K562 (cell line): ENCODE data around the gene B9D2.

Experiments used
- FOXK1 ChIP-seq: sonication (generic); formaldehyde crosslinking; IDR thresholded peaks from 2 replicates; pipeline ENCODE4 v1.8.0; 2022; ENCODE audit warnings: missing genetic modification reagents, mild to moderate bottlenecking, borderline replicate concordance
- RAD21 ChIP-seq, 2 experiments: fragments of 250-450 bp in 1 of 2; fragments of 450-650 bp in 1 of 2; sonication (Bioruptor Pico) in 1 of 2; formaldehyde crosslinking in 1 of 2; IDR thresholded peaks in 1 of 2; conservative IDR thresholded peaks in 1 of 2; 2 replicates each; pipeline versions ENCODE4 v1.4.0 to v1.8.0; 2020 to 2022; ENCODE audit warnings: mild to moderate bottlenecking in 2 of 2, moderate library complexity in 1 of 2
- SIN3A ChIP-seq, 2 experiments: fragments of 150-350 bp in 1 of 2; IDR thresholded peaks; 2 replicates each; pipeline ENCODE4 v1.6.1; 2011 to 2016; ENCODE audit warnings: borderline replicate concordance in 2 of 2, low read depth in 2 of 2, low read length in 2 of 2, mild to moderate bottlenecking in 2 of 2, moderate library complexity in 2 of 2; ENCODE audit not compliant: control insufficient read depth in 1 of 2
- ZZZ3 ChIP-seq: fragments of 450-650 bp; IDR thresholded peaks from 2 replicates; pipeline ENCODE4 v1.6.1; 2016; ENCODE audit warnings: antibody characterized with exemption, mild to moderate bottlenecking, moderate library complexity
- TF ChIP-seq, protein P1 (sequence below): fragments of 450-650 bp; IDR thresholded peaks from 2 replicates; pipeline ENCODE4 v1.6.1; 2016; ENCODE audit warnings: antibody characterized with exemption
- TF ChIP-seq, protein P2 (sequence below), 3 experiments: IDR thresholded peaks in 2 of 3; conservative IDR thresholded peaks in 1 of 3; 2 replicates each; pipeline ENCODE4 v1.5.1; 2011 to 2012; ENCODE audit warnings: low read length in 3 of 3, mild to moderate bottlenecking in 3 of 3, control low read depth in 2 of 3, improper control_type of control experiment in 1 of 3, inconsistent platforms in 1 of 3, low read depth in 1 of 3, mixed read lengths in 1 of 3, moderate library complexity in 1 of 3; ENCODE audit not compliant: insufficient read depth in 2 of 3
- TF ChIP-seq, protein P3 (sequence below): fragments of 250-450 bp; sonication (Bioruptor Pico); IDR thresholded peaks from 2 replicates; pipeline ENCODE4 v1.5.0; 2021; ENCODE audit warnings: mild to moderate bottlenecking, moderate library complexity

DNA sequence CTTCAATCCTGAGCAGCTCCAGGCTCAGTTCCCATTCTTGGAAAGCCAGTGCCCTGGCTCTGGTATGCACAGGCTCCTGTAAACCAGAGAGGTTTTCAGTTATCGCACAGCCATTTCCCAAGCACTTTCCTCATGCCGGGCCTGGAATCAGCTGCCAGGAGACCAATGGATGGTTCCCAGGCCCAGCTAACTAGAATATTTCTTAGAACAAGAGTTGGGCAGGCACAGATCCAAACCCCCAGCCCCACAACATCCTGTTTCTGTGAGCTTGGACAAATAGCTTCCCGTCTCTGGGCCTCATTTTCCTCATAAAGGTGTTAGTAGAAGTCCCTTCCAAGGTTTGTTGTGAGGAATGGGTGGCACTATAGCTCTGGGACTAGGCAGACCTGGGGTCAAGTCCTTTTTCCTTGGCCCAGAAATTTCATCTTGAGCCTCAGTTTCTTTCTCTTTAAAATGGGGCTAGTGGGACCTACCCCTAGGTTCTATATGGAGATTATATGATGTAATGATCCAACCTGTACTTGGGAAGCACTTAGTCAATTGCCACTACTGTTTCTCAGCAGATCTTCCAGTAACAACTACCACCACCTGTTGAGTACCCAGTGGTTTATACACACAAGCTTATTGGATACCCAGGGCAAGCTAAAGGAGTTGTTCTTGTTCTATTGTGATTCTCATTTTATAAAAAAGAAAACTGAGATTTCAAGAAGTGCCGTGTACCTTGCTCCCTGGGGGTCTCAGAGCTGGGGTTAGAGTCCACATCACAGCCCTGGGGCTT is 59.1 kb downstream of the B9D2 start:
- TF ChIP-seq, protein P1, sequence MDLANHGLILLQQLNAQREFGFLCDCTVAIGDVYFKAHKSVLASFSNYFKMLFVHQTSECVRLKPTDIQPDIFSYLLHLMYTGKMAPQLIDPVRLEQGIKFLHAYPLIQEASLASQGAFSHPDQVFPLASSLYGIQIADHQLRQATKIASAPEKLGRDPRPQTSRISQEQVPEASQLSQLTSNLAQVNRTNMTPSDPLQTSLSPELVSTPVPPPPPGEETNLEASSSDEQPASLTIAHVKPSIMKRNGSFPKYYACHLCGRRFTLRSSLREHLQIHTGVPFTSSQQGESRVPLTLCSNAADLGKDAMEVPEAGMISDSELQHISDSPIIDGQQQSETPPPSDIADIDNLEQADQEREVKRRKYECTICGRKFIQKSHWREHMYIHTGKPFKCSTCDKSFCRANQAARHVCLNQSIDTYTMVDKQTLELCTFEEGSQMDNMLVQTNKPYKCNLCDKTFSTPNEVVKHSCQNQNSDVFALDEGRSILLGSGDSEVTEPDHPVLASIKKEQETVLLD: no peak
- TF ChIP-seq, protein P2, sequence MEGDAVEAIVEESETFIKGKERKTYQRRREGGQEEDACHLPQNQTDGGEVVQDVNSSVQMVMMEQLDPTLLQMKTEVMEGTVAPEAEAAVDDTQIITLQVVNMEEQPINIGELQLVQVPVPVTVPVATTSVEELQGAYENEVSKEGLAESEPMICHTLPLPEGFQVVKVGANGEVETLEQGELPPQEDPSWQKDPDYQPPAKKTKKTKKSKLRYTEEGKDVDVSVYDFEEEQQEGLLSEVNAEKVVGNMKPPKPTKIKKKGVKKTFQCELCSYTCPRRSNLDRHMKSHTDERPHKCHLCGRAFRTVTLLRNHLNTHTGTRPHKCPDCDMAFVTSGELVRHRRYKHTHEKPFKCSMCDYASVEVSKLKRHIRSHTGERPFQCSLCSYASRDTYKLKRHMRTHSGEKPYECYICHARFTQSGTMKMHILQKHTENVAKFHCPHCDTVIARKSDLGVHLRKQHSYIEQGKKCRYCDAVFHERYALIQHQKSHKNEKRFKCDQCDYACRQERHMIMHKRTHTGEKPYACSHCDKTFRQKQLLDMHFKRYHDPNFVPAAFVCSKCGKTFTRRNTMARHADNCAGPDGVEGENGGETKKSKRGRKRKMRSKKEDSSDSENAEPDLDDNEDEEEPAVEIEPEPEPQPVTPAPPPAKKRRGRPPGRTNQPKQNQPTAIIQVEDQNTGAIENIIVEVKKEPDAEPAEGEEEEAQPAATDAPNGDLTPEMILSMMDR (IDR thresholded peaks at IDR 0.05 in 2 of 3, conservative IDR thresholded peaks at IDR 0.05 in 1 of 3; ENCODE audit: insufficient read depth in 2 of 3, low read depth in 1 of 3, low read length in 3 of 3): no peak
- TF ChIP-seq ZZZ3: no peak
- TF ChIP-seq, protein P3, sequence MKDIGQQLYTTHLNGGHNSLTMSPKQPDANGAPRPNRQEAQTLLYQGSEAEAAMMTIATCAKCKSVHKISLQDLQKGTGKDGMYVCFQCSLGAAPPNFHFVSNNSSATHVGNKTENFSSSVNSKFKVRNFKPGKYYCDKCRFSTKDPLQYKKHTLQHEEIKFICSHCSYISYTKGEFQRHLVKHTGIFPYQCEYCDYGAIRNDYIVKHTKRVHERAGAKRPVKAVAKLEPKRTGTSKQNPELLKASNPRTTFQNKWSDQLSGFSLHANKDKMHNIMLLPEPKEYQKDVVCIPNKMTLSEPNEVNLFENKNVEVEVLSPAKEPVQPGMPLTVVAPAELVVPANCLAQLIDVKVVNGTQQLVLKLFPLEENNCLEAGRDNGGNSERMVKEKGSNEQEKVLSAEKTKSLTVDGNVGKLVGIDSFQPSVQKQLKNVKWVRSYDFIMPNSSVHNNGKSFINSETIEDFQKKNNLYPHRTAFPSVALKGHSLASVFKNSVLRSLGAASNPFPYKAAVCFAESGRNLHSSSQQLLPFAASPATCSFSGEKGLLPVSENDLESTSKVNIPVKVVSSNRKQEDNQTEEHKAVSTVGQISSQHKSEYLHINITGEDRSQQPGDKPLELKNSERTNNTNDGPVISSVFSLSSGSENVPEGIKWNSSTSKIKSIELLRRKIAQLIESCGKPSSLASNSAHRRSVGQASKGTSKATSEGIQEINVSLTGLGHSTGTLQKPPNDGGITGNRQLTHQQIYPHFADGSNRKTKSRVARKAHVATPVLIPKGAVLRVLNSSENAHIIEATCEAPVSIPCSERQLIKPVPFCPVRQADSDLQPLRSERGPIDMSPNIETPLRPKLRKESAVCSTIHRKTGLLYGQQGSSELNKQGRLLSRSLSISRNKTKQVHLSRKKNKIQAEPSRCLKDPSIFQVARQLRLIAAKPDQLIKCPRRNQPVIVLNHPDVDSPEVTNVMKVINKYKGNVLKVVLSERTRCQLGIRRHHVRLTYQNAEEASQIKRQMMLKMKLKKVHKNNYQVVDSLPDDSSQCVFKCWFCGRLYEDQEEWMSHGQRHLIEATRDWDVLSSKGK (CRISPR knock-in tag): no peak
- no peak for TF ChIP-seq SIN3A (IDR thresholded peaks at IDR 0.05; ENCODE audit: borderline replicate concordance in 2 of 2, control insufficient read depth in 1 of 2, low read depth in 2 of 2, low read length in 2 of 2)
- no peak for TF ChIP-seq RAD21 (CRISPR knock-in tag; conservative IDR thresholded peaks at IDR 0.05 in 1 of 2, IDR thresholded peaks at IDR 0.05 in 1 of 2)
- no peak for TF ChIP-seq FOXK1
